ENCODE measurements around the gene AADACL2. TPM values are rescaled to one million over a fixed set of nuclear protein-coding genes. Genes with fewer than 3 reads are reported as not detected.

Gene AADACL2
- polyA plus RNA-seq, 1 of the 3 experiments (the other 2 are of a cell fraction), result not detected

- TF ChIP-seq, protein P1, sequence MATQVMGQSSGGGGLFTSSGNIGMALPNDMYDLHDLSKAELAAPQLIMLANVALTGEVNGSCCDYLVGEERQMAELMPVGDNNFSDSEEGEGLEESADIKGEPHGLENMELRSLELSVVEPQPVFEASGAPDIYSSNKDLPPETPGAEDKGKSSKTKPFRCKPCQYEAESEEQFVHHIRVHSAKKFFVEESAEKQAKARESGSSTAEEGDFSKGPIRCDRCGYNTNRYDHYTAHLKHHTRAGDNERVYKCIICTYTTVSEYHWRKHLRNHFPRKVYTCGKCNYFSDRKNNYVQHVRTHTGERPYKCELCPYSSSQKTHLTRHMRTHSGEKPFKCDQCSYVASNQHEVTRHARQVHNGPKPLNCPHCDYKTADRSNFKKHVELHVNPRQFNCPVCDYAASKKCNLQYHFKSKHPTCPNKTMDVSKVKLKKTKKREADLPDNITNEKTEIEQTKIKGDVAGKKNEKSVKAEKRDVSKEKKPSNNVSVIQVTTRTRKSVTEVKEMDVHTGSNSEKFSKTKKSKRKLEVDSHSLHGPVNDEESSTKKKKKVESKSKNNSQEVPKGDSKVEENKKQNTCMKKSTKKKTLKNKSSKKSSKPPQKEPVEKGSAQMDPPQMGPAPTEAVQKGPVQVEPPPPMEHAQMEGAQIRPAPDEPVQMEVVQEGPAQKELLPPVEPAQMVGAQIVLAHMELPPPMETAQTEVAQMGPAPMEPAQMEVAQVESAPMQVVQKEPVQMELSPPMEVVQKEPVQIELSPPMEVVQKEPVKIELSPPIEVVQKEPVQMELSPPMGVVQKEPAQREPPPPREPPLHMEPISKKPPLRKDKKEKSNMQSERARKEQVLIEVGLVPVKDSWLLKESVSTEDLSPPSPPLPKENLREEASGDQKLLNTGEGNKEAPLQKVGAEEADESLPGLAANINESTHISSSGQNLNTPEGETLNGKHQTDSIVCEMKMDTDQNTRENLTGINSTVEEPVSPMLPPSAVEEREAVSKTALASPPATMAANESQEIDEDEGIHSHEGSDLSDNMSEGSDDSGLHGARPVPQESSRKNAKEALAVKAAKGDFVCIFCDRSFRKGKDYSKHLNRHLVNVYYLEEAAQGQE (IDR thresholded peaks at IDR 0.05; ENCODE audit: low read depth, low read length), result no peak
- TF ChIP-seq FOXJ3 (CRISPR knock-in tag; IDR thresholded peaks at IDR 0.05) (no peak), SMC3 (IDR thresholded peaks at IDR 0.05; ENCODE audit: low read depth, low read length) (no peak)
Observed at GRCh38 chr3:151708868-151709267, 24.9 kb upstream of the AADACL2 start (continued).

- Histone ChIP-seq H4K20me1 (ENCODE audit: insufficient read depth) (no peaks in the 10 kb centered on the region), H3K27me3 (ENCODE audit: insufficient read depth) (no peaks in the 10 kb centered on the region), H3K79me2 (ENCODE audit: insufficient read depth) (peaks cover 21% of the 10 kb centered on the region; the same call in 1 of the 2 replicates), H3K9me2 (no peaks in the 10 kb centered on the region), H2AFZ (ENCODE audit: low read depth) (no peak overlapping the region), H3K27ac (ENCODE audit: low read depth in 2 of 2, low read length in 1 of 2) (no peak overlapping the region), H3F3A (replicated peaks; ENCODE audit: insufficient read depth) (no peaks in the 10 kb centered on the region), H3K9me3 (no peaks in the 10 kb centered on the region), H3K4me1 (ENCODE audit: control insufficient read depth in 1 of 2, insufficient read depth in 2 of 2, low read depth in 1 of 2, low read length in 1 of 2) (no peaks in the 10 kb centered on the region; a peak in 1 of 4 replicates), H3K36me3 (replicated peaks in 1 of 2; ENCODE audit: control insufficient read depth in 1 of 2, insufficient read depth in 2 of 2, low read length in 1 of 2) (peaks cover 0 to 4% of the 10 kb centered on the region in 2 experiments), H3K4me2 (no peak overlapping the region), H3K4me3 (ENCODE audit: low read depth in 2 of 2, low read length in 1 of 2) (no peak overlapping the region), H3K9ac (no peak overlapping the region)
- DNase-seq, result no peak
- CTCF ChIA-PET, result no interaction called here
- TF ChIP-seq, protein P2, sequence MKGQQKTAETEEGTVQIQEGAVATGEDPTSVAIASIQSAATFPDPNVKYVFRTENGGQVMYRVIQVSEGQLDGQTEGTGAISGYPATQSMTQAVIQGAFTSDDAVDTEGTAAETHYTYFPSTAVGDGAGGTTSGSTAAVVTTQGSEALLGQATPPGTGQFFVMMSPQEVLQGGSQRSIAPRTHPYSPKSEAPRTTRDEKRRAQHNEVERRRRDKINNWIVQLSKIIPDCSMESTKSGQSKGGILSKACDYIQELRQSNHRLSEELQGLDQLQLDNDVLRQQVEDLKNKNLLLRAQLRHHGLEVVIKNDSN (IDR thresholded peaks at IDR 0.05; ENCODE audit: borderline replicate concordance, low read depth), result no peak
- 8% methylated on average over 1 of the region's 1 CpG for WGBS (ENCODE audit: low lambda C conversion rate)
- POLR2A ChIA-PET, result no interaction called here
Observed at GRCh38 chr3:151709847-151710246, 23.9 kb upstream of the AADACL2 start.

- Histone ChIP-seq H3K79me2 (ENCODE audit: insufficient read depth) (no peaks in the 10 kb centered on the region), H3K27ac (ENCODE audit: low read depth in 2 of 2, low read length in 1 of 2) (no peak overlapping the region), H3K9ac (no peak overlapping the region), H3K36me3 (replicated peaks in 1 of 2; ENCODE audit: control insufficient read depth in 1 of 2, insufficient read depth in 2 of 2, low read length in 1 of 2) (peaks cover 0 to 3% of the 10 kb centered on the region in 2 experiments), H3F3A (replicated peaks; ENCODE audit: insufficient read depth) (peaks cover 10% of the 10 kb centered on the region), H4K20me1 (ENCODE audit: insufficient read depth) (no peaks in the 10 kb centered on the region), H3K9me2 (no peaks in the 10 kb centered on the region), H3K4me2 (no peak overlapping the region), H3K27me3 (ENCODE audit: insufficient read depth) (no peaks in the 10 kb centered on the region), H3K9me3 (0 out of 2 replicates have a peak, but pooled peaks cover 2% of the 10 kb centered on the region), H3K4me1 (ENCODE audit: control insufficient read depth in 1 of 2, insufficient read depth in 2 of 2, low read depth in 1 of 2, low read length in 1 of 2) (no peaks in the 10 kb centered on the region), H2AFZ (ENCODE audit: low read depth) (no peak overlapping the region), H3K4me3 (ENCODE audit: low read depth in 2 of 2, low read length in 1 of 2) (no peak overlapping the region)
- TF ChIP-seq POLR2AphosphoS5 (IDR thresholded peaks at IDR 0.05; ENCODE audit: low read depth, low read length) (no peak), SIN3A (IDR thresholded peaks at IDR 0.05; ENCODE audit: borderline replicate concordance, low read depth, low read length) (no peak), USF2 (IDR thresholded peaks at IDR 0.05; ENCODE audit: borderline replicate concordance, low read depth, low read length) (no peak)
- WGBS (ENCODE audit: low lambda C conversion rate), result 42% methylated on average over 8 of the region's 8 CpGs
- CTCF ChIA-PET, result no interaction called here
- DNase-seq, result no peak
- POLR2A ChIA-PET, result no interaction called here
Observed at GRCh38 chr3:151721294-151721693, 12.4 kb upstream of the AADACL2 start.
